Activated gamma-delta T cell treated with anti-CD3 and anti-CD28 coated beads, Interleukin-2, amount 50 U/mL, for 16 hours (primary cell): ENCODE results near the gene CPXM2.
"Not testable (repeated sequence)": the region's sequence is repeated elsewhere in the genome, so short reads cannot be mapped to it uniquely, and the experiment has no call there.

Experiments
- DNase-seq: peaks from one replicate; pipeline ENCODE4 v3.0.0-alpha.2; 2020; ENCODE audit warnings: low read depth

Gene CPXM2

GRCh38 chr10:123742751-123743440 is 148.7 kb downstream of the CPXM2 start:
- DNase-seq: no peak

DNA sequence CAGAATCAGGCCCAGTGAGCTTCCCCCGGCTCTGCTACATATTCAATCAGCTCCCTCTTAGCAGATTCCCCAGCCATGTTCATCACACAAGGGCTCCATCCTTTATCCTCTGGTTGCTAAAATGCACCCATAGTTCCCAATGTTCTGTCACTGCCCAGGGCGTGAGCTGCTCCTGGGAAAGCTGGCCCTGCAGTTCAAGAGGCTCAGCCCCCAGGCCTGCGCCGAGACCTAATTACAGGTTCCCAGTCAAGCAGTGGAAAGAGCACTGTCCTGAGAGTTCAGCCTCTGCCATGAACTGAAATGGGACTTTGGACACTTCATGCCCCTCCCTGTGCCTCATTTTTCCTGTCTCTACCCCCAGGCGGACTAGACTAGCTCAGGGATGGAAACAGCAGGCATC is 149.9 kb downstream of the CPXM2 start:
- DNase-seq: no peak

- DNase-seq: no peak
Measured at GRCh38 chr10:123741146-123741545, 150.5 kb downstream of the CPXM2 start.

GRCh38 chr10:123736917-123737316 is 154.7 kb downstream of the CPXM2 start:
- not testable (repeated sequence) for DNase-seq

GRCh38 chr10:123729523-123729922 is 162.1 kb downstream of the CPXM2 start:
- no peak for DNase-seq

DNA sequence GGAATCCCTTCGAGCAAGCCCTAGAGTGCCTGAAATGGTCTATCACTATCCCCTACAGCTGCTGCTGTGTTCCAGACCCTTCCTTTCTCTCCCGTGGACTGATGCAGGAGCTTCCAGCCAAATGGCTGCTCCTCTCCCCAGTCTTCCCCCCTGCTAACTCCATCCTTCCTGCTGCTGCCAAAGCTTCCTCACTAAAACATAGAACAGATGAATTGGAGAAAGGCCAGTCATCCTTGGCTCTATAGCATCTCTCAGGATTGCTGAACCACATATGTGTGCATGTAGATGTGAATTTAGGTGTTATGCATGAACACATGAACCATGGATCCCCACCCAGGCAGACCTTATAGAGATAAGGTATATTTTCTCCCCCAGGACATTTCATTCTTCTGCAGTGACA is 164.8 kb downstream of the CPXM2 start:
- no peak for DNase-seq

- no peak for DNase-seq
Measured at GRCh38 chr10:123726381-123726780, 165.2 kb downstream of the CPXM2 start.

GRCh38 chr10:123724747-123725146 is 166.9 kb downstream of the CPXM2 start:
- no peak for DNase-seq

- DNase-seq: no peak
Measured at GRCh38 chr10:123722351-123722750, 169.3 kb downstream of the CPXM2 start.

- no peak for DNase-seq
Measured at GRCh38 chr10:123721441-123722049, 170.1 kb downstream of the CPXM2 start.

- DNase-seq: no peak
Measured at GRCh38 chr10:123720536-123720935, 171.1 kb downstream of the CPXM2 start.

DNA sequence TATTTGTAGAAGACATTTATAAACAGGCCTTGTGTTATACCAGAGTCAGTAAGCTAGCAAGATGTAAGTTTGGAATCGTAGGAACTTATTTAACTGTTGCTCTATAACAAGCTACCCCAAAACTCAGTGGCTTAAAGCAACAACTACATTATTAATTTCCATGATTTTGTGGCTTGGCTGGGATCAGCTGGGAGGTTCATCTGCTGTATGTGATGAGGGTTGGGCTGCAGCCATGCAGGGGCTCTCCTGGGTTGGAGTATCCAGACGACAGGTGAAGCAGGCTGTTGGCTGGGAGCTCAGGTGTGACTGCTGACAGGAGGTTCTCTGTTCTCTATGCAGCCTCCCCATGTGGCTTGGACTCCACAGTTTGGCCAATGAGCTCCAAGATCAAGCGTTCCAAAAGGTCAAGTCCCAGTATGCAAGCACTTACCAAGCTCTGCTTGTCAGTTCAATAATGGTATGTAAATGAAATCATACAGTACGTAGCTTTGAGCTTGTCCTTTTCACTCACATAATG is 173.0 kb downstream of the CPXM2 start:
- DNase-seq: no peak

- no peak for DNase-seq
Measured at GRCh38 chr10:123717336-123717735, 174.3 kb downstream of the CPXM2 start.

DNA sequence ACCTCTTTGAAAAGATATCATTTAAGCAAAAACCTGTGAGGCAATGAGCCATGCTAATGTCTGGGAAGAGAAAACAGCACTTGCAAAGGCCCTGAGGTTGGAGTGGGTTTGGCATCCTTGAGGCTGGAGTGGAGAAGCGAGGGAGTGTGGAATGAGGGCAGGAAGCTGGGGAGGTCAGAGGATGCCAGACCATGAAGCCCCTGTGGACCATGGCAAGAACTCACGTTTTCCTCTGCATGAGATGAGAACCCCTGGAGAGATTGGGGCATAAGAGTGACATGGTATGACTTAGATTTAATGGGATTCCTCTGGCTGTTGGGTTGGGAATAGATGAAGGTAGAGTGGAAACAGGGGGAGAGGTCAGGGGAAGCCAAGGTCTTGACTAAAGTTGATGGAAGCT is 176.1 kb downstream of the CPXM2 start:
- DNase-seq: no peak

- DNase-seq: no peak
Measured at GRCh38 chr10:123706236-123706635, 185.4 kb downstream of the CPXM2 start.

- no peak for DNase-seq
Measured at GRCh38 chr10:123704812-123705211, 186.8 kb downstream of the CPXM2 start.

GRCh38 chr10:123704076-123704475 is 187.5 kb downstream of the CPXM2 start:
- no peak for DNase-seq

DNA sequence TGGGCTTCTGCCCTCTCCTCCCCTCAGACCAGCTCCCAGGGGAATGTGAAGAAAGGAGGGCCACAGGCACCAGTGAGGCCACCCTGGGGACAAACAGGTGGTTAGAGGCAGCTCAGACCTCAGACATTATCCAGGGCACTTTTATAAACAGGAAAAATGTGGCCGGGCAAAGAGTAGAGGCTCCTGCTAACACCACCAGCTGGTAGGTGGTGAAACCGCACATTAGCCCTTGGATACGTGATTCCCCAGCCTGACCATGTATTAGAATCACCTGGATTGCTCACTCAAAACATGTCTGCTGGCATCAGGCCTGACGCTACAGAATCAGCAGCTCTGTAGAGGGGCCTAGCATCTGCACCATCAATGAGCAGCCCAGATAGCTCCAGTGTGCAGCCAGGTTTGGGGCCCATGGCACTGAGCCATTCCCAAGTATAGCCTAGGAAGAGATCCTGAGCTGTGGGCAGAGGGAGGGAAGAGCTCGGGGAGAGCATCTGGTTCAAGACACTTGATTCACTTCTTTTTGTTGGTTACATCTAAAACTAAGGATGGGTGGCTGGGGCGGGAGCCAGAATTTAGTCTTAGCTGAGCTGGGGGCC is 188.3 kb downstream of the CPXM2 start:
- DNase-seq: no peak
